SW480 (cell line): ENCODE data around the gene PSG7.
"Not testable (repeated sequence)": the region's sequence is repeated elsewhere in the genome, so short reads cannot be mapped to it uniquely, and the experiment has no call there.

ENCODE experiments used
- DNase-seq: peaks from one replicate; pipeline ENCODE4 v3.0.0-alpha.2; 2016; ENCODE audit warnings: low spot score

Gene PSG7

GRCh38 chr19:42937107-42937506 lies at the start of gene PSG7:
Gene PSG7, minus strand, starts transcription at chr19:42937207. Its CDS starts 131 bp downstream, at chr19:42937076.
- not testable (repeated sequence) for DNase-seq

GRCh38 chr19:42985588-42985987 lies 48.6 kb upstream of the PSG7 start:
- no peak for DNase-seq

GRCh38 chr19:42982111-42982510 lies 45.1 kb upstream of the PSG7 start:
- DNase-seq, result not testable (repeated sequence)

- DNase-seq, result not testable (repeated sequence)
Observed at GRCh38 chr19:42971451-42971850, 34.4 kb upstream of the PSG7 start.

- DNase-seq, result no peak
Observed at GRCh38 chr19:42965176-42965575, 28.2 kb upstream of the PSG7 start.

- DNase-seq, result no peak
Observed at GRCh38 chr19:42961119-42961518, 24.1 kb upstream of the PSG7 start.

- not testable (repeated sequence) for DNase-seq
Observed at GRCh38 chr19:42952126-42952525, 15.1 kb upstream of the PSG7 start.

GRCh38 chr19:42951476-42951875 lies 14.5 kb upstream of the PSG7 start:
- DNase-seq, result not testable (repeated sequence)

- no peak for DNase-seq
Observed at GRCh38 chr19:42942187-42942789, 5.3 kb upstream of the PSG7 start.

- not testable (repeated sequence) for DNase-seq
Observed at GRCh38 chr19:42934726-42935125, 2.3 kb downstream of the PSG7 start.

GRCh38 chr19:42934183-42934582 lies 2.8 kb downstream of the PSG7 start:
- DNase-seq, result not testable (repeated sequence)

- not testable (repeated sequence) for DNase-seq
Observed at GRCh38 chr19:42933412-42933811, 3.6 kb downstream of the PSG7 start.

GRCh38 chr19:42932485-42933101 lies 4.4 kb downstream of the PSG7 start:
- peak; percentile 75 for DNase-seq

- peak; percentile 69 for DNase-seq
Observed at GRCh38 chr19:42930214-42930613, 6.8 kb downstream of the PSG7 start.

- DNase-seq, result no peak
Observed at GRCh38 chr19:42928896-42929295, 8.1 kb downstream of the PSG7 start.

- DNase-seq, result no peak
Observed at GRCh38 chr19:42926781-42927180, 10.2 kb downstream of the PSG7 start.

GRCh38 chr19:42923106-42923505 lies 13.9 kb downstream of the PSG7 start:
- not testable (repeated sequence) for DNase-seq

- DNase-seq, result not testable (repeated sequence)
Observed at GRCh38 chr19:42920971-42921370, 16.0 kb downstream of the PSG7 start.

- DNase-seq, result peak; percentile 32
Observed at GRCh38 chr19:42919757-42920079, 17.3 kb downstream of the PSG7 start.

GRCh38 chr19:42919070-42919756 lies 17.8 kb downstream of the PSG7 start:
- not testable (repeated sequence) for DNase-seq

- DNase-seq, result not testable (repeated sequence)
Observed at GRCh38 chr19:42918377-42919069, 18.5 kb downstream of the PSG7 start.

- not testable (repeated sequence) for DNase-seq
Observed at GRCh38 chr19:42917634-42918033, 19.4 kb downstream of the PSG7 start, which contains the start of gene PSG6. Gene PSG6, minus strand, starts transcription at chr19:42917894. Its CDS starts 102 bp downstream, at chr19:42917792.

GRCh38 chr19:42916931-42917330 lies 20.1 kb downstream of the PSG7 start:
- not testable (repeated sequence) for DNase-seq
